Upper lobe of right lung (tissue), 1 donor: ENCODE measurements around the gene KHK. TPM values are rescaled to one million over a fixed set of nuclear protein-coding genes. Genes with fewer than 3 reads are reported as not detected.

Source experiments
- ATAC-seq: fragments of 200-7000 bp; cut with Tn5 transposase; one replicate; pipeline ENCODE4 v1.9.1; 2020; ENCODE audit warnings: mild to moderate bottlenecking, moderate library complexity
- DNase-seq: peaks from one replicate; pipeline ENCODE4 v3.0.0-alpha.2; 2020
- H3K27ac ChIP-seq: fragments of 200-600 bp; one replicate; pipeline ENCODE4 v1.8.0; 2022
- H3K27me3 ChIP-seq: fragments of 200-600 bp; one replicate; pipeline ENCODE4 v1.8.0; 2022; ENCODE audit warnings: mild to moderate bottlenecking
- H3K36me3 ChIP-seq: fragments of 200-600 bp; one replicate; pipeline ENCODE4 v1.8.0; 2022
- H3K4me1 ChIP-seq: fragments of 200-600 bp; one replicate; pipeline ENCODE4 v1.8.0; 2022
- H3K4me3 ChIP-seq: fragments of 200-600 bp; one replicate; pipeline ENCODE4 v1.8.0; 2022; ENCODE audit warnings: mild to moderate bottlenecking
- H3K9me3 ChIP-seq: fragments of 200-600 bp; one replicate; pipeline ENCODE4 v1.8.0; 2022
- intact Hi-C: fragments of 100-400 bp; cut with DNase I; formaldehyde crosslinking; loops from one replicate; pipeline ENCODE4 v1.11.0; 2022
- total RNA-seq: library from RNA; stranded (reverse); fragmentation: NEBNext Ultra II Directional; extraction: Animal tissue kit (Norgen Biotek cat#: 25700); gene quantifications from one replicate; pipeline ENCODE4 v1.2.1, GENCODE V29; 2021
- TF ChIP-seq, protein P1 (sequence below): fragments of 200-600 bp; IDR thresholded peaks from one replicate; pipeline ENCODE4 v1.8.0; 2022; ENCODE audit warnings: antibody characterized with exemption
- donor health status: DM: no; HTN: yes; CAD: no; lungs with severe emphysema.

The KHK gene
- total RNA-seq, 1 donor from 2014 or later: 4.9 TPM

GRCh38 chr2:27149570-27150405 lies 63.2 kb downstream of the KHK start:
- H3K36me3 ChIP-seq: no peaks in the 10 kb centered on the region
- no peaks in the 10 kb centered on the region for H3K4me1 ChIP-seq
- TF ChIP-seq, protein P1, sequence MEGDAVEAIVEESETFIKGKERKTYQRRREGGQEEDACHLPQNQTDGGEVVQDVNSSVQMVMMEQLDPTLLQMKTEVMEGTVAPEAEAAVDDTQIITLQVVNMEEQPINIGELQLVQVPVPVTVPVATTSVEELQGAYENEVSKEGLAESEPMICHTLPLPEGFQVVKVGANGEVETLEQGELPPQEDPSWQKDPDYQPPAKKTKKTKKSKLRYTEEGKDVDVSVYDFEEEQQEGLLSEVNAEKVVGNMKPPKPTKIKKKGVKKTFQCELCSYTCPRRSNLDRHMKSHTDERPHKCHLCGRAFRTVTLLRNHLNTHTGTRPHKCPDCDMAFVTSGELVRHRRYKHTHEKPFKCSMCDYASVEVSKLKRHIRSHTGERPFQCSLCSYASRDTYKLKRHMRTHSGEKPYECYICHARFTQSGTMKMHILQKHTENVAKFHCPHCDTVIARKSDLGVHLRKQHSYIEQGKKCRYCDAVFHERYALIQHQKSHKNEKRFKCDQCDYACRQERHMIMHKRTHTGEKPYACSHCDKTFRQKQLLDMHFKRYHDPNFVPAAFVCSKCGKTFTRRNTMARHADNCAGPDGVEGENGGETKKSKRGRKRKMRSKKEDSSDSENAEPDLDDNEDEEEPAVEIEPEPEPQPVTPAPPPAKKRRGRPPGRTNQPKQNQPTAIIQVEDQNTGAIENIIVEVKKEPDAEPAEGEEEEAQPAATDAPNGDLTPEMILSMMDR: no peak
- no peaks in the 10 kb centered on the region for H3K27me3 ChIP-seq
- ATAC-seq (no peak), DNase-seq (no peak)
- no peak overlapping the region for H3K27ac ChIP-seq
- intact Hi-C loops: no loop called here
- H3K9me3 ChIP-seq: no peaks in the 10 kb centered on the region
- H3K4me3 ChIP-seq: no peak overlapping the region

Other genes with a start within 250 kb of the KHK start
- not detected for gene DPYSL5, start 238.6 kb upstream of the KHK start, total RNA-seq
- 23.0 TPM for gene MAPRE3, start 116.1 kb upstream of the KHK start, total RNA-seq
- 68.0 TPM for gene TMEM214, start 53.8 kb upstream of the KHK start, total RNA-seq
- gene AGBL5, start 35.1 kb upstream of the KHK start, total RNA-seq: 14.0 TPM
- 248 TPM for gene OST4, start 15.1 kb upstream of the KHK start, total RNA-seq
- 84.6 TPM for gene EMILIN1, start 8.2 kb upstream of the KHK start, total RNA-seq
- gene CGREF1, start 32.4 kb downstream of the KHK start, total RNA-seq: 0.43 TPM
- gene ABHD1, start 37.0 kb downstream of the KHK start, total RNA-seq: 0.35 TPM
- gene PREB, start 47.9 kb downstream of the KHK start, total RNA-seq: 42.1 TPM
- gene PRR30, start 52.6 kb downstream of the KHK start, total RNA-seq: not detected
- not detected for gene TCF23, start 62.2 kb downstream of the KHK start, total RNA-seq
- 102 TPM for gene ATRAID, start 125.3 kb downstream of the KHK start, total RNA-seq
- 24.5 TPM for gene SLC5A6, start 125.5 kb downstream of the KHK start, total RNA-seq
- 27.1 TPM for gene CAD, start 130.6 kb downstream of the KHK start, total RNA-seq
- gene SLC30A3, start 176.3 kb downstream of the KHK start, total RNA-seq: 0.58 TPM
- not detected for gene DNAJC5G, start 188.7 kb downstream of the KHK start, total RNA-seq
- gene TRIM54, start 195.7 kb downstream of the KHK start, total RNA-seq: not detected
- gene UCN, start 221.7 kb downstream of the KHK start, total RNA-seq: 2.8 TPM
- gene MPV17, start 236.3 kb downstream of the KHK start, total RNA-seq: 80.4 TPM